ENCODE results near the gene APIP.
"Not testable (repeated sequence)": the region's sequence is repeated elsewhere in the genome, so short reads cannot be mapped to it uniquely, and the experiment has no call there.

The APIP gene

DNA sequence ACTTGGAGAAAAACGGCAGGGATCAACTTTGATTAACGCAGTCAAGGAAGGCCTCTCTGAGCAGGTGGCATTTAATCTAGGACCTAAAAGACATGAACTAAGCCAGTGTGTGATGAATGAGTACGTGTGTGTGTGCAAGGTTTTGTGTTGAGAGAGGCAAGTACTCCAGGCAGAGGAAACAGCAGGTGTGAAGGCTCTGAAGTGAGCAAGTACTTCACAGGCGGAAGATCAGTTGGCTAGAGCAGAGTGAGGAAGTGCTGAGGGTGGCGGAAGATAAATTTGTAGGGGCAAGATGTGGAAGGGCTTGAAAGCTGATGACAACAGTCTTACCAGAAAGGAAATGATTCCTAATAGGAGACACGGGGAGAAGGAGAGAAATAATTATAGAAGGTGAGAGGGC is 6.8 kb downstream of the APIP start:
- DNase-seq, result no peak
- H3K27me3 Mint-ChIP-seq, result no peaks in the 10 kb centered on the region
- H3K4me1 Mint-ChIP-seq, result peaks cover 7% of the 10 kb centered on the region
- peaks cover 0 to 11% of the 10 kb centered on the region in 2 donors for H3K9me3 Mint-ChIP-seq
- H3K4me3 Mint-ChIP-seq, result no peak overlapping the region
- H3K27ac Mint-ChIP-seq, result no peak overlapping the region
- ATAC-seq, result no peak

DNA sequence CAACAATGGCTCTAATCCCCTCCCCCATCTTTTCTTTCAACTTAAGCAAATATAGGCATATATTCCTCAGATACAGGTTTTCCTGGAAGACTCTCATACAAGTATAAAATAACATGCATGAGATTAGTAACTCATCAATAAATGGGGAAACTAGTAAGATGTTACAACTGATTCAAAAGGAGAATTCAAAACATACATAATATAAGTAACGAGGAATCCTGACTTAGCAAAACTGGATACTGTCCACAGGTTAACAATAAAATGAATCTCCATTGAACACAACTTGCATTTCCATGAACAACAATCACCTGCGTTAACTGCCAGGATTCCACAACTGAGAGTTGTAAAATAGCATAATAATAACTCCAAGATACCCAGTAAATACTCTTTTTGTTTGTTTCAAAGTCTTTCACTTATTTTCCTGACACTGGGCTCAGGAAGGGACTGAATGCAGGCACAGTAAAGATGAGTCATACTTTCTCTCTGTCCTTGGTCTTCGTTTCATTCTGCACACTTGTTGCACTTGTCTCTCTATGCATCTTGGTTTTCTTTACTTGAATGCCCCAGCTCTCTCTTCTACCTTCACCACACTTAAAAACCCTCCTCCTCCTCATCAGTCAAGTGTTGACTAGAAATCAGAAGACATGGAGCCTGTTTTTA is 8.1 kb downstream of the APIP start:
- ATAC-seq, result no peak
- no peak for DNase-seq
- H3K27me3 Mint-ChIP-seq, result no peaks in the 10 kb centered on the region
- no peak overlapping the region for H3K4me3 Mint-ChIP-seq
- no peaks in the 10 kb centered on the region for H3K4me1 Mint-ChIP-seq
- peaks cover 0 to 6% of the 10 kb centered on the region in 2 donors for H3K9me3 Mint-ChIP-seq
- no peak overlapping the region for H3K27ac Mint-ChIP-seq

DNA sequence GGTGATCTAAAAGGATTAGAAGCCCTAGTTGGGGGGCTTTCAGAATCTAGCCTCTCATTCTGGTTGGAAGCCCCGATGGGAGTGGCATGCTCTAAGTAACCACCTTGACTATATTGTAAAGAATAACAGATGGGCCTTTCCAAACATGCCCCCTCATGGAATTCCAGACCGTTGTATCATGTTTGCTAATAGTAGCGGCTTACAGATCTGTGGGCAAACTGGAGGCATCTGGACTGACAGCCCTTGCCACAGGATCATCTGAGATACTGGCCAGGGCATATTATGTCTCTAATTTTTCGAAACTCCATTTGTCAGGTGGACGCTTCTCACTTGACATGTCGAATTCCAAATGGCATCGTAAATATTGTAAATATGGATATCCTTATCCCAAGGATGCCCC is 10.5 kb downstream of the APIP start:
- Mint-ChIP-seq H3K9me3 (peaks cover 8% of the 10 kb centered on the region in 2 donors), H3K27ac (no peak overlapping the region), H3K4me3 (no peak overlapping the region), H3K4me1 (no peaks in the 10 kb centered on the region), H3K27me3 (no peaks in the 10 kb centered on the region)
- ATAC-seq (no peak), DNase-seq (no peak)

DNA sequence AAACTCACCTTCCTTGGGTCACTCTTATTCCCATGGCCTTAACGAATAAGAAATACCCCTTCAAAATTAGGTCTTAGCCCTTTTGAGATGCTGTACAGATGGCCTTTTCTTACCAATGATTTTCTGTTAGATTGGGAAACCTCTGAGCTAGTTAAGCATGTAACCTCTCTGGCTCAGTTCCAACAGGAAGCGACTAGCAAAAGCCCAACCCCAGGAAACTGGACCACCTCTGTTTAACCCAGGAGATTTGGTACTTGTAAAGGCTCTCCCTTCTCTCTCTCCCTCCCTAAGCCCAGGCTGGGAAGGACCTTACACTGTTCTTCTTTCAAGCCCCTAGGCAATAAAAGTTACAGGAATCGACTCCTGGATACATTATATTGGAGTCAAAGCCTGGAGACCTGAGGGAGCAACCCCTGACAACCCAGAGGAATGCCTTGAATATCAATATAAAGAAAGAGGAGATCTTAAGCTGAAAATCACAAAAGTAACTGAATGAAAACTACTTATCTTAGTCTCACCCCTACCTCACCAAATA is 11.7 kb downstream of the APIP start:
- Mint-ChIP-seq H3K9me3 (peaks cover 20% of the 10 kb centered on the region in 2 donors), H3K4me1 (no peaks in the 10 kb centered on the region), H3K4me3 (no peak overlapping the region), H3K27me3 (no peaks in the 10 kb centered on the region), H3K27ac (no peak overlapping the region)
- ATAC-seq (no peak), DNase-seq (no peak)

DNA sequence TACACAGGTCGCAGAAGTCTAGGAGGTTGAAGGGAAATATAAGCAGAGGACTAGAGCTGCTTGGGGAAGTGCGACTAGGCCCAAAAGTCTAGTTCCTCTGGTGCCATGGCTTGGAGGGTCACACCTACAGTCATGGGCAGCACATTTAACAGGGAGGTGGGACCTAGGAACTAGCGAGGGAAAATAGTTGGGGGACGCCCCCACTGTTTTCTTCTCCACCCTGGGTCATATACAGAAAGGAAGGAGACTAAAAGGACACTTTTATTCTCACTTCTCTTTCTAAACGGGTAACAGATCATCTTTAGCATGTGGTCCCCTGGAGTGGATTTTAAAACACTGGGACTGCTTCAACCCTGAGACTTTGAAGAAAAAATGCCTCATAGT is 16.6 kb downstream of the APIP start:
- peaks cover 33 to 44% of the 10 kb centered on the region in 2 donors for H3K9me3 Mint-ChIP-seq
- no peak for DNase-seq
- H3K4me3 Mint-ChIP-seq, result no peak overlapping the region
- H3K27ac Mint-ChIP-seq, result no peak overlapping the region
- H3K4me1 Mint-ChIP-seq, result no peaks in the 10 kb centered on the region
- H3K27me3 Mint-ChIP-seq, result no peaks in the 10 kb centered on the region
- no peak for ATAC-seq

DNA sequence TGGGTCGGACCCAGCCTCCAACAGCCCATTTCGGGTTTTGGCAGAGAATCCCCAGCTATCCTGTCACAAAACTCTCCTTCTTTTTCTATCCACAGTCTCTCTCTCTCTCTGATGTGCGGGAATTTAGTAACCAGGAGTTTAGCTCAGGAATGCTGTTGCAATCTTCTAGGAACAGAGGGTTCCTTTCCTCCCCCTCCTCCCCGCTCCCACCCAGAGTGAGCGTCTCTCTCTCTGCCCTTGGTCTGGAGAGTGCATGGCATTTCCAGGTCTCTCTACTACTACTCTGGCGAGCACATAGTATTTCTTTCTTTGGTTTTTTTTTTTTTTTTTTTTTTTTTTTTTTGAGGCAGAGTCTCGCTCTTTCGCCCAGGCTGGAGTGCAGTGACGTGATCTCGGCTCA is 17.7 kb downstream of the APIP start:
- DNase-seq (no peak), ATAC-seq (no peak)
- peaks cover 30 to 44% of the 10 kb centered on the region in 2 donors for H3K9me3 Mint-ChIP-seq
- H3K27me3 Mint-ChIP-seq, result no peaks in the 10 kb centered on the region
- H3K27ac Mint-ChIP-seq, result no peak overlapping the region
- no peak overlapping the region for H3K4me3 Mint-ChIP-seq
- H3K4me1 Mint-ChIP-seq, result no peaks in the 10 kb centered on the region

DNA sequence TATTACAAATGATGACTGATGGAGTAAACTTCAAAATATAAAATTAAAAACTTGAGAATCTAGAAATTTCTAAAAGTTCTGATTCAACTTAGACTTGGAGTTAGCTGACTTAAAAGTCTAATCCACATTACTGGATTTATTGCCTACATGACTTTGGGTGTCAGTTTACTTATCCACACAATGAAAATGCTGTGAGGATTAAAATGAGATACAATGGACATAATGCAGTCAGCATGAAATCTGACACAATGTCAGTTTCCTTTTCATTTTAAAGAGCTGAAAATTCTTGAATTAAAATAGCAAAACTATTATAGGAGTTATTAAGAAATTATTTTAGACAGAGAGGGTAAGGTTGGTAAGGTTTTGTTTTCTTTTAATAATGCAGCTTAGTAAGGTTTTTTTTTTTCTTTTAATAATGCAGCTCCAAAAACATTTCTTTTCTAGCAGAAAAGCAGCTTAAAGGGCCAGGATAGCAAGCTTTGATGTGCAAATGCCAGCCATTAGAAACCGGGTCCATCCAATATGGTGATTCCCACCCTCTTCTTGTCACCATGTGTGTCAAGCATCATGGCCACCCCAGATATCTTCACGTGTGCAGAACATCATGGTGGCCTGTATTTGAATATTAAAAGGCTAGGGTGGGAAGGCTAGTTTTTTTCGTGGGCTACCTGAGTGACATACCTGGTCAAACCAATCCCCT is 18.9 kb downstream of the APIP start:
- Mint-ChIP-seq H3K4me3 (no peak overlapping the region), H3K27ac (no peak overlapping the region), H3K4me1 (no peaks in the 10 kb centered on the region), H3K9me3 (peaks cover 30 to 44% of the 10 kb centered on the region in 2 donors), H3K27me3 (no peaks in the 10 kb centered on the region)
- no peak for DNase-seq
- no peak for ATAC-seq

DNA sequence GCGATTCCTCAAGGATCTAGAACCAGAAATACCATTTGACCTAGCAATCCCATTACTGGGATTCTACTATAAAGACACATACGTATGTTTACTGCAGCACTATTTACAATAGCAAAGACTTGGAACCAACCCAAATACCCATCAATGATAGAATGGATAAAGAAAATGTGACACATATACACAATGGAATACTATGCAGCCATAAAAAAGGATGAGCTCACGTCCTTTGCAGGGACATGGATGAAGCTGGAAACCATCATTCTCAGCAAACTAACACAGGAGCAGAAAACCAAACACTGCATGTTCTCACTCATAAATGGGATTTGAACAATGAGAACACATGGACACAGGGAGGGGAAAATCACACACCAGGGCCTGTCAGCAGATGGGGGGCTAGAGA is 20.0 kb downstream of the APIP start:
- not testable (repeated sequence) for H3K27me3 Mint-ChIP-seq, H3K4me1 Mint-ChIP-seq, H3K4me3 Mint-ChIP-seq, H3K27ac Mint-ChIP-seq, DNase-seq, ATAC-seq
- peaks cover 30 to 42% of the 10 kb centered on the region in 2 donors for H3K9me3 Mint-ChIP-seq

DNA sequence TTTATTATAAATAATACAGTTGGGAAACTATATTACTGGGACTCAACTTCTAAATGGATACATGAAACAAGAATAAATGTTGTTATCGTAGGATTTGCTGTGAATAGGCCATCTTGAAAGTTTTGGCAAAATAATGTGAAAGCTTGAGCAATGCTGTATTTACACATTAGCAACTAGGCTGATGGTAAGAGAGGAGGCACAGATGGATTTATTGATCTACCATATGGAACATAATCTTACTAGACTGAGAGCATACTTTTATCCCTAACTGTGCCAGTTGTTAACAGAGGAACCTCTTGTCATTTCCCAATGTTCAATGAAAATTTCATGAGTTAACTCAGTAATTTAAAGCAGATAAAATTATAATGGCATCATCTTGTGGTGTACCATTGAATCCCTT is 22.8 kb downstream of the APIP start:
- Mint-ChIP-seq H3K27me3 (no peaks in the 10 kb centered on the region), H3K4me1 (no peaks in the 10 kb centered on the region), H3K27ac (no peak overlapping the region), H3K9me3 (peaks cover 14 to 16% of the 10 kb centered on the region in 2 donors), H3K4me3 (no peak overlapping the region)
- ATAC-seq (no peak), DNase-seq (no peak)

DNA sequence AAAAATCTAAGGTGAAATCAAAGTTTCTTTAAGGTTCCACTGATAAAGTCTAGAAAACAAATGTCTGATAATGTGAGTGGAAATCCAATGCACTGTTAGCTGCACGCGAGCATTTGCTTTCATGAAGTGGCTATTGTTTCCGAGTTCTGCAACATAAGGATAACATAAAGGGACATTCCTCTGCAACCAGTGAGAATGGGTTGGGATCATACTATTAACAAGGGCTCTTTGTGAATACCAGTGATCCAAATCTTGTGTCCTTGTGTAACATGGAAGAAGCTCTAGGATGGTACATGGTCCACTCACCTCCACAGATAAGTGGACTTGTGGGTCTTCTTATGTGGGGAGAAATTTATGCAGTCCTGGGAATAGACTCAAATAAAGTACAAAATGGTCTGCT is 24.6 kb downstream of the APIP start:
- ATAC-seq (no peak), DNase-seq (no peak)
- peaks cover 7% of the 10 kb centered on the region in 2 donors for H3K9me3 Mint-ChIP-seq
- H3K4me3 Mint-ChIP-seq, result no peak overlapping the region
- no peaks in the 10 kb centered on the region for H3K4me1 Mint-ChIP-seq
- no peaks in the 10 kb centered on the region for H3K27me3 Mint-ChIP-seq
- no peak overlapping the region for H3K27ac Mint-ChIP-seq

DNA sequence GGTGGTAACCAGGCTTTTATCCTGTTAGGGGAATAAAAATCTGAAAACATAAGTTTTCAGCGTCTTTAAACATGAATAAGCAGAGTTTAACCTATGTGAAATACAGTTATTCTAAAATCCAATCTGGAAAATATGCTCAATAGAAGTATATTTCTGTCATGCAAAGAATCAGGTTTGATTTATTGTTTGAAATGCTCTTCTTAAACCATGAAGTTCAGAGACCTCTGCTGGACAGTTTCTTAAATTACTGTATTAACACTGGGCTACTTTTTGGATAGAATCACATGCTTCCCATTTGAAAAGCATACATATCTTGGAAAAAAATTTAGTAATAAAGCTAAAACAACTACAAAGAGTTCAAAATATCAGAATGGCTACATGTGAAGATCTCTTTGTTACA is 25.4 kb downstream of the APIP start:
- H3K27me3 Mint-ChIP-seq, result no peaks in the 10 kb centered on the region
- H3K9me3 Mint-ChIP-seq, result no peaks in the 10 kb centered on the region
- H3K4me1 Mint-ChIP-seq, result no peaks in the 10 kb centered on the region
- ATAC-seq (no peak), DNase-seq (no peak)
- no peak overlapping the region for H3K4me3 Mint-ChIP-seq
- H3K27ac Mint-ChIP-seq, result no peak overlapping the region

DNA sequence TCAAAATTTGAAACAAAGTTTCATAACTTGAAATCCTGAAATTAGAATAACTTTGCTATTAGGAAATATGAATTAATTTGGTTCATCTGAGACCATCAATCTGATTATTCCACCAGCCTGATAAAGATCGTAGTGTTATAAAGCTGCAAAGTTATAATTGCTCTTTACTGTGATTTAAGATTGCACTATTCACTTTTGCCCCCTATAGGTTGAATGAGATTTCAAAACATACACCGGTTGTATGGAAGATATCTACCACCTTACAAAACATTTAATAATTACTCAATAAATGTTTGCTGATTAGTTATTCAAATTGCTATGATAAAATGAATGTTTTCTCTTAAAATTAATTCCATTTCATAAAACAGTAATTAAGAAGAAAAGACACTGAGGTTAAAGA is 26.1 kb downstream of the APIP start:
- Mint-ChIP-seq H3K4me1 (no peaks in the 10 kb centered on the region), H3K9me3 (no peaks in the 10 kb centered on the region), H3K27ac (no peak overlapping the region), H3K4me3 (no peak overlapping the region), H3K27me3 (no peaks in the 10 kb centered on the region)
- no peak for DNase-seq
- no peak for ATAC-seq

DNA sequence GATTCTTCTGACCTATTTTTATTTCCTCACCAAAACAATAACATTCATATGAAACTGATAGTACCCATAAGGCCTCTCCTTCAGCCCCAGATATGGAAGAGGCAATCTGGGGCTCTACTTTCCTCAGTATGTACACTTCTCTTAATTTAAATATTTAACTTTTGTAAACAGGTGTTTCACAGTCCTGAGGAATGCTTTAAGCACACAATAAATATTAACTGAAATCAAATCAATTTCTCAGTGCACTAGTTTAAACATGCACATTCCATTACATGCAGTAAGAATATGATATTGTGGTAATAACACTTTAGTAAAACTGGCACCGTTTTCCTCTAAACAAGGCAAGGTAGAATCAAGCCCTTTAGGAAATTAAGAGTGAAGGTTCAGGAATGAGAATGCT is 28.9 kb downstream of the APIP start:
- no peak for ATAC-seq
- Mint-ChIP-seq H3K4me1 (no peaks in the 10 kb centered on the region), H3K9me3 (no peaks in the 10 kb centered on the region), H3K27me3 (no peaks in the 10 kb centered on the region), H3K4me3 (no peak overlapping the region), H3K27ac (no peak overlapping the region)
- no peak for DNase-seq

DNA sequence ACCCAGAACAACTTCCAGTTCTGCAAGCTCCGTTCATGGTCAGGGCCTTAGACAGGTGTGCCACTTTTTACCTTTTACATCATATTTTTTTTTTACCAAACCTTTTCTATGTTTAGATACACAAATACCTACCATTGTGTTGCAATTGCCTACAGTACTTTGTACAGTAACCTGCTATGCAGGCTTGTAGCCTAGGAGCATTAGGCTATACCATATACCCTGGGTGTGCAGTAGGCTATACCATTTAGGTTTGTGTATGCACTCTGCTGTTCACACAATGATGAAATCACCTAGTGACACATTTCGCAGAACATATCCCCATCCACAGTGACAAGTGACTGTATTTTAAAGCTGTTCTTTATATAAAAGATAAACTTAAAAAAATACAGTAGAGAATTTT is 29.6 kb downstream of the APIP start:
- ATAC-seq (no peak), DNase-seq (no peak)
- no peak overlapping the region for H3K27ac Mint-ChIP-seq
- no peaks in the 10 kb centered on the region for H3K27me3 Mint-ChIP-seq
- H3K4me1 Mint-ChIP-seq, result no peaks in the 10 kb centered on the region
- H3K4me3 Mint-ChIP-seq, result no peak overlapping the region
- H3K9me3 Mint-ChIP-seq, result no peaks in the 10 kb centered on the region

DNA sequence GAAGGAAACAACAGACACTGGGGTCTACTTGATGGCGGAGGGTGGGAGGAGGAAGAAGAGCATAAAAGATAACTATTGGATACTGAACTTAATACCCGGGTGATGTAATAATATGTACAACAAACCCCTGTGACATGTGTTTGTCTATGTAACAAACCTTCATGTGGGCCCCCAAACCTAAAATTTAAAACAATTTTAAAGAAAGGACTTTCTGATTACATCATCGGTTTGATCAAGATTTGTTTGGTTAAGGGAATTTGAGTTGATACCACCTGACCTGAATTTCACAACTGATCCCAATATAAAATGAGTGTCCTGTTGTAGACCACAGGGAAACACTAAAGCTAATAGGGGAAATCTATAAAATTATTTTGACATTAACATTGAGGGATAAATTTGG is 34.3 kb downstream of the APIP start:
- Mint-ChIP-seq H3K4me3 (no peak overlapping the region), H3K9me3 (no peaks in the 10 kb centered on the region), H3K27ac (no peak overlapping the region), H3K4me1 (no peaks in the 10 kb centered on the region), H3K27me3 (no peaks in the 10 kb centered on the region)
- no peak for DNase-seq
- ATAC-seq, result no peak

DNA sequence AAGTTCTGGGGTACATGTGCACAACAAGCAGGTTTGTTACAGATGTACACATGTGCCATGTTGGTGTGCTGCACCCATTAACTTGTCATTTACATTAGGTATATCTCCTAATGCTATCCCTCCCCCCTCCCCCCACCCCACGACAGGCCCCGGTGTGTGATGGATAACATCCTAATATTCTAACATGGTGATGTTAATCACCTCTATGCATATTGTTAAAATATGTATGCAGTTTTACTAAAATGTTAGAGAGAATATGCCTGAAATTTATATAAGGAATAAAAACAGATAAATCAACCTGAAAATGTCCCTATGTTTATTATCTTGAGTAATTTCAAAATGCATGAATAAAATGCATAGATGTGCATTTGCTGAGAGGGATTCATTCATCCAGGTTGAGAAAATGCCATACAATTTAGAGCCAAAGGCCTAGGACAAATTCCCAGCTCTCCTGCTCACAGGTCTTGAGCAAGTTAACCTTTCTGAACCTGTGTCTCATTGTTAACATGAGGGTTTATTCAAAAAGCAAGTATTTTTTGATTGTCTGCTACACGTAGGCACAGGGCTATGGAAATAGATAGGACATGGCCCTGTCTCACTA is 38.7 kb downstream of the APIP start:
- Mint-ChIP-seq H3K27ac (no peak overlapping the region), H3K4me1 (no peaks in the 10 kb centered on the region), H3K4me3 (no peak overlapping the region), H3K27me3 (no peaks in the 10 kb centered on the region), H3K9me3 (no peaks in the 10 kb centered on the region)
- no peak for ATAC-seq
- DNase-seq, result no peak
